LHCN-M2 (cell line): ENCODE measurements around the gene SALL4. TPM values are rescaled to one million over a fixed set of nuclear protein-coding genes. Genes with fewer than 3 reads are reported as not detected.
"Not testable (repeated sequence)": the region's sequence is repeated elsewhere in the genome, so short reads cannot be mapped to it uniquely, and the experiment has no call there.

Experiments
- DNase-seq: peaks from one replicate; pipeline ENCODE4 v3.0.0-alpha.2; 2012; ENCODE audit warnings: low read depth
- total RNA-seq: library from RNA; depleted of rRNA; stranded (reverse); fragments of >200 nt; gene quantifications from 2 replicates; pipeline ENCODE4 v1.2.3, GENCODE V29; 2014

Gene SALL4
- total RNA-seq, 1 experiment from 2014 or later: not detected

DNA sequence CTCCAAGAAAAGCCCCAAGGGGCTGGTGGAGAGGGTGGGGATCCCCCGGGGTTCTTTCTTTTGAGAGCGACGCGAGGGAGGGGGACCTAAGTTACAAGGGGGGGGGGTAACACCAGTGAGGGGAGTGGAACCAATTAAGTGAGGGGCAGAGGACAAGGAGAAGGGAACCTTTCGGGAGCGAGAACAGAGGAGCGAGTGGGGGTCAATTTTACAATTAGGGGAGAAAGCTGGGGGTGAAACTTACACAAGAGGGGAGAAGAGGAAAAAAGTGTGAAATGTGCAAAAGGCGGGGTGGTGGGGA, 548 bp downstream of the SALL4 start:
- DNase-seq: no peak

DNA sequence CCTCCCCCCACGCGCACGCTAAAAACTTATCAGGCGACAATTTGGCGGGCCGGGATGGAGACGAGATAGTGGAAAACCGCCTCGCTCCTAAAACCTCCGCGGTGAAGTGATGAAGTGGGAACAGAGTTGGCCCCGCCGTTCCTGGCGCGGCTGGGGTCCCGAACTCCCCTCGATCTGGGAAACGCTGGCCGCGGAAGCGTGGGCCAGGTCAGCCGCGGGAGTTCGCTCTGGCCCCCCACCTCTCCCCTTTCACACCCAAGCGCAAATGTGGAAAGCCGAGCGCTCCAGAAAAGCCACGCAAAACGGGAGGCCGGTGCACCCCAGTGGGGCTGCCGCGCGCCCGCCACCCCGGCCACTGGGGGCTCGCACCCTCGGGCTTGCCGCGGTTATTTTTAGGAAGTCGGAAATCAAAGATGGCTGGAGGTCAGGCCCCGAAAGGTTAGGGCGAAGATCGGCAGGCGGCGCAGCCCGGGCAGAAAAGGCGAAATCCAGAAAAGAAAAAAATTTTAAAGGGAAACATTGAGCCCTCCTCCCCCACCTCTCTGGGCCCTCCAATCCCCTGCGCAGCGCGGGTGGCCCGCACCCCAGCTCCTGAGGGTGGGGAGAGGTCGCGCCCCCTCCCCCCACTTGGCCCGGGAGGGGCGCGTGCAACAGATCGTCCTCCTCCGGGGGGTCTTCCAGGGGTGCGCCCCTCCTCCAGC, 1.0 kb downstream of the SALL4 start:
- DNase-seq: peak; percentile 3

DNA sequence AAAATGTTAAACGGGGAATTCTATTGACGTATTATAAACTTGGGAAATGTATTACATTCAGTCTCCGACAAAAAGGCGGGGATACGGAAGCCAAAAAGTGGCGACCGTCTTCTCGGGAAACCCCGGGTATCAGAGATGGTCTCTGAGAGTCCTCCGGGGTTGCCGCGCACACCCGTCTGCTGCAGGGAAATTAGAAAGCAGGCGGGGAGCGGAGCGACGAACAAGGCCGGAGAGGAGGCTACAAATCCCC, 1.5 kb downstream of the SALL4 start:
- no peak for DNase-seq

DNA sequence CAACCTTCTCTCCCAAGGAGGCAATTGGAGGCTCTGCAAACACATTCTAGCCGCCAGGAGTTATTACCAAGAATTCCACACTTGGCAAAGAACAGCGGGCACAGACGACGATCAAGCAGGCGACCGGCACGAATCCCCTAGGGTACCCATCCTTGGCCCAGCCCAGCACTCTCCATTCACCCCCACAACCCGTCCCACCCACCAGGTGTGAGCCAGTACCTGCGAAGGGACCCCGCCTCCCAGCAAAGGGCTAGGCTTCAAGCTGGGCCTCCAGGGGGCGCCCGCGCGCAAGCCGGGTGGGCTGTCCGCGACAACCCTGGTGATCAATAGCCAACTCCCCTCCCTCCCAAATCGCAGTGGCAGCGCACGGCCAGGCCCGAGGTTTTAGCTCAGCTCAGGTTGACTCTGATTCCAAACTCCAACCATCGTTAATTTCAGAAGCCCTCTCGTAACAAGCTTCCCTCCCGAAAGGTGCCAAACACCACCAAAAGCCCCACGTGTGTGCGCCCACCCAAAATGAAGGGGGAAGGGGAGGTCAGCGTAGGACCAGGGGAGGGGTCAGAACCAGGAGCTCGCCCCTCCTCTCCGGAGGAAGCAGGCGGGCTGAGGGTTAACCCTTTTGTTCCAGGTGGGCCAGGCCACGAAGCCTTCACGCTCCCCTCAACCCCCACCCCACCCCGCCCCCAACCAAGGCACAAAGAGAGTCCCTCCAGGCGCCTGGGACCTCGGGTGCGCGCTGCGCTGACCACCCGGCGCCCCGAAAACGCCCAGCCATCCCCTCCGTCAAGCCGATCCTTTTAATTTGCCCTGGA, 2.1 kb downstream of the SALL4 start:
- DNase-seq: no peak

DNA sequence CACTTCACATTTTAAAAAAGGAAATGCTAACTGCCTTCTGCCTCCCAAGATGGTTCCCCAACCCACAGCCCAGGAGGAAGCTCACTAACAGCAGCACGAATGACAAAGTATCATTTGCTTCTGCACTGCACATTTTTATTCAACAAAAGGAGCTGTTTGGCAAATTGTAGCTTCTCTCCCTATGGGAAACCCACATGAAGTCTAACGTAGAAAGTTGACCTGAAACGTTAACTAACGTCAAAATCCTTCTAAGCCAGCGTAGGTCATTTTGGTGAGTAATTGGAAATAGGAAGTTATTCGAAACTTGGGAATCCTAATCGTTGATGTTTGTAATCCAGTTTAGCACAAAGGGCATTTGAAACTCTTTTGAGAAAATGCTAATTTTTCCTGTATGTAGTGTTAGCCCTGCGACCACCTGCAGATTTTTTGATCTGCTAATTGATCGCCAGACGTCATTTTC, 2.9 kb downstream of the SALL4 start:
- no peak for DNase-seq

DNA sequence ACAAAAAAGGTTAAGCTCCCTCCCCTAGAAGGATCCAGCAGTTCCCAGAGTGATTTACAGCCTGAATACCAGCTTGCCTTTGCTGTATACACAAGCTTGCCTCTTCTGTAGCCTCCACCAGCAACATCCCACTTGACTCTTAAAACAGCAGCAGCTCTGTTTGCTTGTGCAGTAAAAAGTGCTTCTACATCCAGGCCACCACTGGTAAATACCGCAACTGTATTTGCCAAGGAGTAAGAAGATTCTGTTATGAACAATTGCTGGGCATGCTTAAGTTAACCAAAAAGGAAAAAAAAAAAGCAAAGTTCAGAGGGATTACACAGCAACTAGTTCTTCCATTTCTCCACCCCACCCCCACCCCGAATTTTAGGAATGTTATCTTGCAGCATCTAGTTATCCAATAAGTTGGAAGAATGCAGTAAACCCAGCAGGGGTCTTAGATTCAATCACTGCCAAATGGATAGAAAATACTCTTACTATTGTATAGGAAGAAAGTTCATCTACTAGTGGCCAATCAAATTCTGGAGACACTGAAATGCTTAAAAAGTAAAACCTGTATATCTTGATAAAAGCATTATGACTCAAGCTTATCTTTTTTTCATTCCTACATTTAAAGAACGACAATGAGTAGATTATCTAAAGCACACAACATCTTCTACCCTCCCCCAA, 4.8 kb downstream of the SALL4 start:
- DNase-seq: no peak

DNA sequence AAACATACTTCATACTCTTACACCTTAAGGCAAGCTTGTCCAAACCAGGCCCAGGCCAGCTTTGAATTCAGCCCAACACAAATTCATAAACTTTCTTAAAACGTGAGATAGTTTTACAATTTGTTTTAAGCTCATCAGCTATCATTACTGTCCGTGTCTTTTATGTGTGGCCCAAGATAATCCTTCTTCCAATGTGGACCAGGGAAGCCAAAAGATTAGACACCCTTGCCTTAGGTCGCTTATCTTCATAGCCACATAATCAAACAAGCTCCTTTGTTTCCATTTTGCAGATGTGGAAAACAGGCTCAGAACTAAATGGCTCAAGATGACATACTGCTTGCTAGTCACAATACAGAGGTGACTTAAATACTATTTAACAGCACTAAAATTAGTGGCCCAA, 6.0 kb downstream of the SALL4 start:
- DNase-seq: no peak

DNA sequence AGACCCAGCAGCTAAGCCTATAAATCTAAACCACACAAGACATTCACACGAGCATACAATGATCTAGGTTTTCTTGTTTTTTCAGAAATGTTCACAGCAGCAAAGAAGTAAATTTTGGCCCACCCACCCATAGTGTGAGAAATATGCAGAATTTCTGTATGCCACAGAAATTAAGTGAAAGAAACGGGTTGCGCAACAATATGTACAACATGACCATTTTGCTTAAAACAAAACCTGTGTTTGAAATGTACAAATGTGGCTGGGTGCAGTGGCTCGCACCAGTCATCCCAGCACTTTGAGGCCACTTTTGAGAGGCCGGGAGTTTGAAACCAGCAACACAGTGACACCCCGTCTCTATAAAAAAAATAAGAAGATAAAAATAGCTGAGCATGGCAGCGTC, 9.4 kb downstream of the SALL4 start:
- no peak for DNase-seq

DNA sequence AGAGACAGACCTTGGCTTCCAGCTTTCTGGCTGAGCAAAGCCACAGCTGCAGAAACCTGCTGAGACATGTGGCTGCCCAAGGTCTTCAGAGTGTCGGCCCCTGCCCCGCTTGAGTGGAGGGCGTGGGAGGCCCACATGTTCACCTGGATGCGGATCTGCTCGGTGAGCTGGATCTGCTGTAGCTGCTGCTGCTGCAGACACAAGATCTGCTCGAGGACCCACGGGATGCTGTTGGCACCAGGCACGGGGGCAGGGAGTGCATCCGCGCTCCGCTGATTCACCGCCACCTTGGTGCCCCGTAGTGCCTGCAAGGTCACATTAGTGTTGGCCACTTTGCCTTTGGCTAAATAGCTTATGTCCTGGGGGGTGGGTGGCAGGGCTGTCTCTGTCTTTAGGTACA, 10.7 kb downstream of the SALL4 start:
- DNase-seq: no peak

DNA sequence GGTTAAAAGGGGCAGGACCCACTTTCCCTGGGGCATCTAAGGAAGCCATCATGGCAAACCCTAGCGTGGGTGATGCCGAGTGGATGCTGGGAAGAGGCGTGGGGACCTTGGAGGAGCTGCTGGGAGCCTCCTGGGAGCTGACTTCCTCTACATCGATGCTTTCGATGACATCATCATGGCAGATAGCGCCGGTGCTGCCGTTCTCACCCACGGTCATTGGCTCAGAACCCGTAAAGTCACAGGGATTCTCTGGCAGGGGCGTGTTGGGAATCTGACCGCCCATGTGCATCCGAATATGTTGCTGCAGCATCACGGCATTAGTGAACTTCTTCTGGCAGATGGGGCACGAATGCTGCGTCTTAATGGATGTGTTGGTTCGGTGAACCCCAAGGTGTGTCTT, 12.1 kb downstream of the SALL4 start:
- DNase-seq: no peak

DNA sequence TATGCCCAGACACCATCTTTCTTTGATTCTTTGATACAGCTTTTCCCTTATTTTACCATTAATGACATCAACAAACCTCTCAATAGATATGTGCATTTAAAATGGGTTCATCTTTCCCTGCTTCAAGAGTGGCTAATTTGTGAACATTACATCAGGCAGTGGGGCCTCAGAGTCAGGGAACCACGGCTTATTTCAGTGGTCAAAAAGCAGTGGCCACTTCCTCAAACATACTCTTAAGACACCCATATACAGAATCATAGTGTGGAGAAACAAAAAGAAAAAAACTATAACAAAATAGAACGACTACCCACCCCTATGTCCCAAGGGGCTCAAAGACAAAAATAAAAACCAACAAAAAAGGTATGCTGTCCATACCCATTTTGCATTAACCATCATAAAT, 12.9 kb downstream of the SALL4 start:
- no peak for DNase-seq

DNA sequence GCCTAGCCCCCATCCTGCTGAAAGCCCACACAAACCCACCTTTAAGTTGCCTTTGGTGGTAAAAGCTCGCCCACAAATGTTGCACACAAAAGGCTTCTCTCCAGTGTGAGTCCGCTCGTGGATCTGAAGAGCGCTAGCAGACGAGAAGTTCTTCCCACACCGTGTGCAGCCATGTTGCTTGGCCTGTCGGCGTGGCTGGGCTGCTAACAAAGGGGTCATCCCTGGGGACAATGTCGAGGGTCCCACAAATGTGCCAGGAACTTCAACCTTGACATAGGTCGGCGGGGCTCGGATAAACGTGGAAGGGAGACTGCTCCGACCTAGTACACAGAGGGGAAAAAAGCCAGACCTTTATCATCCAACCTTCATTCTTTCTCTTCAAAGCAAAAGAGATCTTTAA, 13.5 kb downstream of the SALL4 start:
- DNase-seq: no peak

DNA sequence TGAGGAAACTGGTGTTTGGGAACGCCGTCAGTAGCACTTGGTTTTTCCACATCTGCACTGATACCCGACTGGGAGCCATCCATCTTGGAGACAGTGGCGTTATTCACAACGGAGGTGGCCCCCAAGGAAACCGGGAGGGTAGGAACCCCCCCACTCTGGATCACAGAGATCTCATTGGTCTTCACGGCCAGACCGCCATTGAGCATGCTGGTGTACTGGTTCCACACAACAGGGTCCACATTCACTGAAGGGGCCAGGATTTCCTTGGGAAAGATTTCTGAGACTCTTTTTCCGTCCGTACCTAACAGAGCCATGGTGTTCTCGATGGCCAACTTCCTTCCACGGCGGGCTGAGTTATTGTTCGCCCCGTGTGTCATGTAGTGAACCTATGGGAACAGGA, 18.0 kb downstream of the SALL4 start:
- DNase-seq: no peak

DNA sequence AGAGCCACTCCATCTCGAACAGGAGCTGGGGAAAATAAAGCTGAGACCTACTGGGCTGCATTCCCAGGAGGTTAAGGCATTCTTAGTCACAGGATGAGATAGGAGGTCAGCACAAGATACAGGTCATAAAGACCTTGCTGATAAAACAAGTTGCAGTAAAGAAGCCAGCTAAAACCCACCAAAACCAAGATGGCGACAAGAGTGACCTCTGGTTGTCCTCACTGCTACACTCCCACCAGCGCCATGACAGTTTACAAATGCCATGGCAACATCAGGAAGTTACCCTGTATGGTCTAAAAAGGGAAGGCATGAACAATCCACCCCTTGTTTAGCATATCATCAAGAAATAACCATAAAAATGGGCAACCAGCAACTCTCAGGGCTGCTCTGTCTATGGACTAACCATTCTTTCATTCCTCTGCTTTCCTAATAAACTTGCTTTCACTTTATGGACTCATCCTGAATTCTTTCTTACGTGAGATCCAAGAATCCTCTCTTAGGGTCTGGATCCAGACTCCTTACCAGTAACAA, 24.0 kb downstream of the SALL4 start:
- DNase-seq: not testable (repeated sequence)

DNA sequence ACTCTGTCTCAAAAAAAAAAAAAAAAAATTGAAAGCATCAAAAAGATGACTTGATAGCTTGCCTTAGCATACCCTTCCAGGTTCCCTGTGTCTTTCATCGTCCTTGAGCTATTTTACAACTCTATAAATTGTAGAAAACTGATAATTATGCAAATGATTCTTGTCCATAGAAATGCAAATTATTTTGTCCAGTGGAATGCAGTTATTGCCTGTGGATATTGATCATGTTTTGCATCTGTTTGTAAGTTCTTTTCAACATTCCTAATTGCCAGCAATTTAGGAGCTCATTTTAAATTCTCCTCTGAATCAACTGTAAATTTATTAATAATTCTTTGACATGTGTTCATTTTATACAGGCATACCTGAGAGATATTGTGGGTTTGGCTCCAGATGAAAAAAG, 27.1 kb downstream of the SALL4 start:
- DNase-seq: no peak

DNA sequence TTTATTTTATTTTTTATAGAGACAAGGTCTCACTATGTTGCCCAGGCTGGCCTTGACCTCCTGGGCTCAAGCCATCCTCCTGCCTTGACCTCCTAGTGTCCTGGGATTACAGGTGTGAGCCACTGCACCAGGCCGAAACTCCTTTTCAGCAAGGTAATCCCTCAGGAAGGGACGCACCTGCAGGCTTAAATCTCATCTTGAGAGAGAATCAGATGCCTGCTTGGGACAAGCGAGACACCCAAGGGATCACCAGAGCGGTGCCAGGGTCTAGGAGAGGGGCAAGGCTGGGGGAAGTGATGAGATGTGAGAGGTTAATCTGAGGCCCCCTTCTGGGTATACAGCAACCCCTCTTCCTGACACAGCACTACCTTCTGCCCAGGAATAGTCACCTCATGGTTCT, 30.1 kb downstream of the SALL4 start:
- DNase-seq: no peak

DNA sequence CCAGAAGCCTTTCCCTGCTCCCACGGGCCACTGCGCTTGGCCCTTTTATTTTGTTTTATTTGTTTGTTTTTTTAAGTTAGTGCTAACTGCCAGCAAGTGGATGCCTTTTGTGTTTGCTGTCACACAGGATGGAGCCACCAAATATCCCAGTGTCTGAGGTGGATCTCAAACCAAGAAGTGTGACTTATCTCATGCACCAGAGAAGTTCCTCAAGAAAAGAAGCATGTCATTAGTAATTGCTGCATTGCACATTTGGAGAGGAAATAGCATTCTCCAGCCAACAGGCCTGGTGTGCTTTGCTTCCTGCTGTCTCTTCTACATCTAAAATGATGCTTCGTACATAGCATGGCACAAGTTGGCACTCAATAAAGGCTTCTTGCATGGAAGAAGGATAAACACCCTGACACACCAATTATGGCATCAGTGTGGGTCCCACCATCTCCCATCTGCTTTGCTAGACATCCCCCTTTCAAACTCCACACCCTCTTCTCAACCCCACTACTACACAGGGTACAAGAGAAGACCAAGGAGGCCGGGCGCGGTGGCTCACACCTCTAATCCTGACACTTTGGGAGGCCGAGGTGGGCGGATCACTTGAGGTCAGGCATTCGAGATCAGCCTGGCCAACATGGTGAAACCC, 32.2 kb downstream of the SALL4 start:
- no peak for DNase-seq

DNA sequence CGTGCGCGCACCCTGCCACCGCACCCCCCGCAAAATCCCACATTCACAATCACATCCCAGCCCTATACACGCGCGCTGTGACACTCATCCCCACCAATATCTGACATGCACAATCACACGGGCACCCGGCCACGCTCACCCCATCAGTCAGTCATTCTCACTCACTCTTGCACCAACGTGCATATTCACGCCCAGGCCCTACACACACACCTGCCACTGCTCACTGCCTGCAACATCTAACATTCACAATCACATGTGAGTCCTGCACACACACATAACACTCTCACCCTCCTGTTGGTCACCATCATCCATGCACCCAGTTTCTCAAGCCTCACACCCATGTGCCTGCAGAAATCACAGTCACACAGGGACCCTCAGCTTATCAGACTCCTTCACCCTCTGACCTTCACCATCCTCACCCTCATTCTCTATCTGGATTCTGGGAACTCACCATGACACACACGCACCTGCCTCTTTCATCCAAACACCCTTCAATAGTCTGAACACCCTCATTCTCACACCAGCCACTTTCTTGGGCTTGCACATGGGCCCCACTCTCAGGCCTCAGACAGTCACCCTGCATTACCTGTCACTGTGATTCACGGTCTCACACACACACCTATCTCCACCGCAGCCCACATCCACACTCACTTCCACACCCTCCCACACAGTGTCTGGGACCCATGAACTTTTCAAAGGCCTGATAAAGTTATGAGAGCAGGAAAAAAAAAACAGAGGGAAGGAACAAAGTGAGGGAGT, 33.4 kb downstream of the SALL4 start:
- no peak for DNase-seq

DNA sequence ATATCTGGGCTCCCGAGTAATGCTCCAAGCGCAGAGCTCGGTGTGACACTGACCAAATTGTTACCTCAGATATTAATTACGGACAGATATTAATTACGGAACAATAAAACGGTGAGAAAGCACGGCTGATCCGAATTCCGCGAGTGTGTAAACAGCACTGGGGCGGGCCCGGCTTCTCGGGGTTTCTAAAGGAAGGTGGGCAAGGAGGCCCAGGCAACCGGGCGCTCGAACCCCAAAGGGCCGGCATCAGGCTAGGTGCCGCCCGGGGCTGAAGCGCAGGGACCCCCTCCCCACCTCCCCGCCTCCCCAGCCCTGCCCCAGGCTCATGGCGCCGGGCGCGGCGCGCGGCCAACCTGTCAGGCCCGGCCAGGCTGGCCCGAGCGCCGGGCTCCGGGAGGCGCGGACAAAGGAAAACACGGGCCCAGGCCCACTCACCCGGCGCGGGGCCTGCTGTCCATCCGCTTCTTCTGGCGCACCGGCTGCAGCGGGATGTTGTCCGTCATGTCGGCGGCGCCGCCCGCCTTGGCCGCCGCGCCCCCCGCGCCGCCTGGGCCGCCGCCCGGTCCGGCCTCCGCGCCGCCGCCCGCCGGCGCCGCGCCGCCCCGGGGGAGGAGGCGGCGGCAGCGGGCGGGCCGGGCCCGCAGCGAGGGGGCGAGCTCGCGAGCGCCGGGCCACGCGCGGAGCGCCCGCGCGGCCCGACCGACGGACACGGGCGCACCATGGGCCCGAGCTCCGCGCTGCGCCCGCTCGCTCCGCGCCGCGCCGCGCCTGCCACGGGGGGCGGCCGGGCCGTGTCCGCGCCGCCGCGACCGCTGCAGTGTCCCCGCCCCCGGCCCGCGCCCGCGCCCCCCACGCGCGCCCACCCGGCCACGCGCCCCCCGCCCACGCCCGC, 34.2 kb downstream of the SALL4 start, which contains the start of gene ATP9A:
Gene ATP9A, minus strand, starts transcription at position 524 of the 892 bp plus-strand sequence. Its CDS starts 21 bp downstream, at position 503.
- no peak for DNase-seq
